Uterus (tissue), 2 donors: ENCODE data around the gene ATF6B.

Experiments
- CTCF ChIP-seq, 4 experiments: fragments of 200-600 bp in 2 of 4; fragments of 450-650 bp in 2 of 4; sonication (generic) in 2 of 4; IDR thresholded peaks; one replicate each; pipeline ENCODE4 v1.5.1; 2016 to 2019; ENCODE audit warnings: antibody characterized with exemption in 4 of 4, mild to moderate bottlenecking in 2 of 4, moderate library complexity in 1 of 4
- POLR2A ChIP-seq, 2 donors: fragments of 450-650 bp; IDR thresholded peaks; one replicate each; pipeline ENCODE4 v1.6.1; 2016; ENCODE audit warnings: antibody characterized with exemption in 2 of 2, mild to moderate bottlenecking in 1 of 2, moderate library complexity in 1 of 2

GRCh38 chr6:32177183-32177787 lies 49.2 kb upstream of the ATF6B start:
- TF ChIP-seq CTCF (IDR thresholded peaks at IDR 0.05): no peak
- peak; percentile 24 to 63 for TF ChIP-seq POLR2A (IDR thresholded peaks at IDR 0.05)
